Fibroblast of lung (primary cell): Measurements from ENCODE around the gene DPYD. TPM values are rescaled to one million over a fixed set of nuclear protein-coding genes. Genes with fewer than 3 reads are reported as not detected.
A peak's percentile ranks its signal among the peaks of the same experiment; 100 is the strongest.

Source experiments
- DNase-seq, 2 donors: peaks; one replicate each; pipeline versions ENCODE4 v3.0.0 to v3.0.0-alpha.2; 2010; ENCODE audit warnings: low read depth in 2 of 2
- H2AFZ ChIP-seq: 2 replicates; pipeline ENCODE4 v1.5.1; 2012; ENCODE audit warnings: low read length, control low read depth, inconsistent platforms
- H3K27ac ChIP-seq: 2 replicates; pipeline ENCODE4 v1.5.1; 2011; ENCODE audit warnings: low read length, control low read depth; ENCODE audit not compliant: insufficient read depth
- H3K27me3 ChIP-seq: 2 replicates; pipeline ENCODE4 v1.5.1; 2011; ENCODE audit warnings: mild to moderate bottlenecking, low read length; ENCODE audit not compliant: control insufficient read depth, insufficient read depth
- H3K36me3 ChIP-seq: 2 replicates; pipeline ENCODE4 v1.5.1; 2011; ENCODE audit warnings: low read length; ENCODE audit not compliant: control insufficient read depth, insufficient read depth
- H3K4me1 ChIP-seq: 2 replicates; pipeline ENCODE4 v1.5.1; 2011; ENCODE audit warnings: low read length; ENCODE audit not compliant: control insufficient read depth, insufficient read depth; ENCODE audit errors: extremely low read depth
- H3K4me2 ChIP-seq: 2 replicates; pipeline ENCODE4 v1.5.1; 2011; ENCODE audit warnings: low read length, control low read depth; ENCODE audit not compliant: insufficient read depth; ENCODE audit errors: extremely low read depth
- H3K4me3 ChIP-seq, 4 experiments: fragments of 200-600 bp in 1 of 4; sonication (generic) in 1 of 4; replicated peaks in 1 of 4; 2 replicates each; pipeline ENCODE4 v1.5.1; 2011 to 2016; ENCODE audit warnings: low read length in 4 of 4, low read depth in 3 of 4, mild to moderate bottlenecking in 3 of 4, control low read depth in 2 of 4, inconsistent platforms in 1 of 4, mixed read lengths in 1 of 4; ENCODE audit not compliant: insufficient read depth in 1 of 4; ENCODE audit errors: control extremely low read depth in 1 of 4
- H3K79me2 ChIP-seq: 2 replicates; pipeline ENCODE4 v1.5.1; 2012; ENCODE audit warnings: mild to moderate bottlenecking, low read length, inconsistent platforms; ENCODE audit not compliant: control insufficient read depth, insufficient read depth
- H3K9ac ChIP-seq: 2 replicates; pipeline ENCODE4 v1.5.1; 2011; ENCODE audit warnings: mild to moderate bottlenecking, low read length, control low read depth; ENCODE audit not compliant: insufficient read depth
- H3K9me3 ChIP-seq: 2 replicates; pipeline ENCODE4 v1.5.1; 2012; ENCODE audit warnings: low read depth, low read length; ENCODE audit not compliant: control insufficient read depth, insufficient read depth
- H4K20me1 ChIP-seq: 2 replicates; pipeline ENCODE4 v1.5.1; 2011; ENCODE audit warnings: low read length; ENCODE audit not compliant: control insufficient read depth, insufficient read depth; ENCODE audit errors: extremely low read depth
- CTCF ChIP-seq, 2 donors: IDR thresholded peaks in 1 of 2; conservative IDR thresholded peaks in 1 of 2; 1 replicate in 1 of 2; 2 replicates in 1 of 2; pipeline ENCODE4 v1.5.1; 2011 to 2012; ENCODE audit warnings: low read length in 2 of 2, control low read depth in 1 of 2, inconsistent platforms in 1 of 2, low read depth in 1 of 2, mild to moderate bottlenecking in 1 of 2
- EZH2 ChIP-seq: IDR thresholded peaks from 2 replicates; pipeline ENCODE4 v1.5.1; 2012; ENCODE audit warnings: low read length, control low read depth, mild to moderate bottlenecking; ENCODE audit errors: missing control alignments
- polyA plus RNA-seq, 2 donors: library from polyadenylated mRNA; depleted of rRNA in 1 of 2; stranded (reverse) in 1 of 2; unstranded in 1 of 2; fragments of >200 nt; gene quantifications; 2 replicates each; pipeline ENCODE4 v1.2.1, GENCODE V29; 2011 to 2012; ENCODE audit warnings: missing spikeins in 1 of 2
- total RNA-seq: library from RNA; depleted of rRNA; stranded (reverse); fragments of >200 nt; gene quantifications from 2 replicates; pipeline ENCODE4 v1.2.1, GENCODE V29; 2014

Gene DPYD
- total and polyA plus RNA-seq, 2 donors (not counting 1 experiment from before 2014, with no cell fraction given) = 32.0 to 63.1 TPM

- TF ChIP-seq CTCF (conservative IDR thresholded peaks at IDR 0.05 in 1 of 2, IDR thresholded peaks at IDR 0.05 in 1 of 2; ENCODE audit: low read depth in 1 of 2, low read length in 2 of 2) (no peak), EZH2 (no peak)
- H4K20me1 ChIP-seq = no peaks in the 10 kb centered on the region
- H3K4me3 ChIP-seq = no peak overlapping the region
- DNase-seq = peak in 1 of 2 donors; percentile 19
- no peak overlapping the region for H3K4me2 ChIP-seq
- no peak overlapping the region for H3K27ac ChIP-seq
- H2AFZ ChIP-seq = no peak overlapping the region
- H3K9ac ChIP-seq = no peak overlapping the region
- H3K4me1 ChIP-seq = no peaks in the 10 kb centered on the region
- H3K9me3 ChIP-seq = no peaks in the 10 kb centered on the region
- no peaks in the 10 kb centered on the region for H3K27me3 ChIP-seq
- H3K36me3 ChIP-seq = no peaks in the 10 kb centered on the region
- no peaks in the 10 kb centered on the region for H3K79me2 ChIP-seq
Observed at GRCh38 chr1:97451046-97451826, 469.6 kb downstream of the DPYD start.

- H3K27me3 ChIP-seq = no peaks in the 10 kb centered on the region
- no peaks in the 10 kb centered on the region for H3K9me3 ChIP-seq
- H3K4me2 ChIP-seq = no peak overlapping the region
- no peak overlapping the region for H2AFZ ChIP-seq
- no peaks in the 10 kb centered on the region for H3K36me3 ChIP-seq
- H3K27ac ChIP-seq = no peak overlapping the region
- H4K20me1 ChIP-seq = no peaks in the 10 kb centered on the region
- H3K79me2 ChIP-seq = no peaks in the 10 kb centered on the region
- no peaks in the 10 kb centered on the region for H3K4me1 ChIP-seq
- no peak for TF ChIP-seq EZH2
- TF ChIP-seq CTCF (conservative IDR thresholded peaks at IDR 0.05 in 1 of 2, IDR thresholded peaks at IDR 0.05 in 1 of 2; ENCODE audit: low read depth in 1 of 2, low read length in 2 of 2) = no peak
- no peak overlapping the region for H3K4me3 ChIP-seq
- no peak overlapping the region for H3K9ac ChIP-seq
- no peak for DNase-seq
Observed at GRCh38 chr1:97441966-97442365, 478.9 kb downstream of the DPYD start.

GRCh38 chr1:97433824-97434177, 487.0 kb downstream of the DPYD start:
- Histone ChIP-seq H3K9me3 (no peaks in the 10 kb centered on the region), H3K4me1 (peaks cover 9% of the 10 kb centered on the region), H3K27ac (no peak overlapping the region), H2AFZ (no peak overlapping the region), H3K79me2 (no peaks in the 10 kb centered on the region), H4K20me1 (no peaks in the 10 kb centered on the region), H3K9ac (no peak overlapping the region), H3K4me2 (peak overlapping the region; percentile 2), H3K36me3 (no peaks in the 10 kb centered on the region), H3K27me3 (no peaks in the 10 kb centered on the region), H3K4me3 (no peak overlapping the region)
- TF ChIP-seq EZH2 = no peak
- TF ChIP-seq CTCF (conservative IDR thresholded peaks at IDR 0.05 in 1 of 2, IDR thresholded peaks at IDR 0.05 in 1 of 2; ENCODE audit: low read depth in 1 of 2, low read length in 2 of 2) = no peak
- no peak for DNase-seq
